HG02610 (cell line): ENCODE results near the gene AIRE.

Source experiments
- ATAC-seq: cut with Tn5 transposase; IDR thresholded peaks from one replicate; pipeline ENCODE4 v1.9.1; 2021; ENCODE audit warnings: mild to moderate bottlenecking, moderate library complexity; ENCODE audit not compliant: unreplicated experiment

The AIRE gene

GRCh38 chr21:44322621-44323325, 37.1 kb downstream of the AIRE start:
- ATAC-seq = no peak

- ATAC-seq = no peak
Observed at GRCh38 chr21:44323591-44323990, 37.9 kb downstream of the AIRE start.

GRCh38 chr21:44324106-44324853, 38.6 kb downstream of the AIRE start:
- no peak for ATAC-seq

GRCh38 chr21:44324854-44325107, 39.1 kb downstream of the AIRE start:
- no peak for ATAC-seq

GRCh38 chr21:44325386-44326271, 40.0 kb downstream of the AIRE start:
- no peak for ATAC-seq

- no peak for ATAC-seq
Observed at GRCh38 chr21:44326272-44326647, 40.6 kb downstream of the AIRE start.

GRCh38 chr21:44326716-44327602, 41.3 kb downstream of the AIRE start:
- no peak for ATAC-seq

- no peak for ATAC-seq
Observed at GRCh38 chr21:44327603-44327974, 41.9 kb downstream of the AIRE start.

- ATAC-seq = no peak
Observed at GRCh38 chr21:44328242-44328895, 42.7 kb downstream of the AIRE start.

- ATAC-seq = no peak
Observed at GRCh38 chr21:44329086-44329889, 43.6 kb downstream of the AIRE start.

- ATAC-seq = no peak
Observed at GRCh38 chr21:44329971-44330681, 44.5 kb downstream of the AIRE start.

- ATAC-seq = no peak
Observed at GRCh38 chr21:44330698-44331097, 45.0 kb downstream of the AIRE start.

- no peak for ATAC-seq
Observed at GRCh38 chr21:44331209-44331608, 45.5 kb downstream of the AIRE start.

- ATAC-seq = no peak
Observed at GRCh38 chr21:44331650-44332307, 46.1 kb downstream of the AIRE start.

- ATAC-seq = no peak
Observed at GRCh38 chr21:44332383-44332782, 46.7 kb downstream of the AIRE start.

GRCh38 chr21:44332965-44333364, 47.3 kb downstream of the AIRE start:
- no peak for ATAC-seq

GRCh38 chr21:44333509-44334328, 48.0 kb downstream of the AIRE start:
- ATAC-seq = no peak
